Activated naive CD4-positive, alpha-beta T cell treated with Interleukin-2 at 50 U/mL for 16 hours (primary cell): ENCODE measurements around the gene BHLHE23.

Source experiments
- DNase-seq: peaks from one replicate; pipeline ENCODE4 v3.0.0-alpha.2; 2020

BHLHE23 gene

DNA sequence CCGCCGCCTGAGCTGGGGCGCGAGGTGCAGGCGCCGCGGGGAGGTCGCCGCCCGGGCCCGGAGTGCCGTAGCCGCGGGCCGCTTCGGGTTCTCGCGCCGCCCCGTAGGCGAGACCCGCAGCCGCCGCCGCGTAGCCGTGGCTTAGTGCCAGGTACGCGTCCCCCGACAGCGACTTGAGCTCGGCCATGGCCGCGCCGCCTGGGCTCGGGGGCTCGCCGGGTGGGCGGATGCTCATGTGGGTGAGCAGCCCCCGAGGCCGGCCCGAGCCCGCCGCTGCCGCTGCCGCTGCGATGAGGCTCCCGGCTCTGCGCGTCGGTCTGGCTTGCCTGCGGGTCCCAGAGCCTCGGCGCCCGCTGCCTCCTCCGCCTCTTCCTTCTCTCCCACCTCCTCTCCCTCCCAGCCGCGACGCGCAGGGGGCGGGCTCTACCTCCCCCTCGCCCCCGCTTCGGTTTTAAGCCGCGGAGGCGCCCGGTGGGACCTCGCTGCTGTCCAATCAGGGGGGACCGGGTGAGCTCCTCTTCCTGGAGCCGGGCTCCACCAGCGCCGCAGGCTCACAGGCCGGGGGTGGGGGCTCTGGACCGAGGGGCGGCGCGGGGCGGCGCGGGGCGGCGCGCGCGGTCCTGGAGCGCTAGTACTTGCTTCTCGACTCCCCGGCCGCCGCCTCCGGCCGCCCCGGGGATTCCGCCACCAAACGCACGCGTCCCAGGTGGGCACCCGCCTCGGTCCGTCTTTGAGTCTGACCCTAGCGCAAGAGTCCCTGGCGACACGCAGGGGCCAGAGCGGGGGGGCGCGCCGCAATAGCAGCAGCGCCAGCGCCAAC, at the start of gene BHLHE23:
BHLHE23 (minus strand) TSS at position 425 of the 820 bp plus-strand sequence; CDS start at position 235, 190 bp downstream.
- no peak for DNase-seq

GRCh38 chr20:63055575-63056235, 48.9 kb upstream of the BHLHE23 start:
- DNase-seq: no peak

DNA sequence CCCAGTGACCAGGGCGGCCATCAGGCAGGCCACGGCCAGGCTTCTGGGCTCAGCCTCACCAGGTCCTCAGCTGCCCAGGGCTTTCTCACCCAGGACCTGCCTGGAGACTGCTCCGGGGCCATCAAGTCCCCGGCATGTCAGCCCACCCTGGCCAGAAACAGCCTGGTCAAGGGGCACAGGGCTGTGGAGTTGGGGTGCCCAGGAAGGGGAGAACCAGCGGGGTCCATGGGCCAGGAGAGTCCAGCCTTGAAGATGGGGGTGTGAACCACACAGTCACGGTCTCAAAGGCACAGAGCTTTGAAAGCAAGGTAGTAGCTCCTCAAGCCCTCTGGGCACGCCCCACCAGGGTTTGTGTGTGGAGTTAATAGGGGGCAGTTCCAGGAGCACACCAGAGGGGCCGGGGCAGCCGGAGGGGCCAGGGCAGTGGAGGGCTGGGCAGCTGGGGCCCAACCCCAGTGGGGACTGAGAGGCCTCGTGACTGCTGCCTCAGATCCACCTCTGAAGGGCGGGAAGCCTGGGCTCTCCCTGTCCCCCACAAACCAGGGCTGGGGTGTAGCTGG, 48.0 kb upstream of the BHLHE23 start:
- no peak for DNase-seq

- DNase-seq: no peak
These were observed 47.3 kb upstream of the BHLHE23 start for GRCh38 chr20:63054103-63054474.

GRCh38 chr20:63053432-63054102, 46.8 kb upstream of the BHLHE23 start:
- no peak for DNase-seq

GRCh38 chr20:63052571-63053431, 46.0 kb upstream of the BHLHE23 start:
- no peak for DNase-seq

DNA sequence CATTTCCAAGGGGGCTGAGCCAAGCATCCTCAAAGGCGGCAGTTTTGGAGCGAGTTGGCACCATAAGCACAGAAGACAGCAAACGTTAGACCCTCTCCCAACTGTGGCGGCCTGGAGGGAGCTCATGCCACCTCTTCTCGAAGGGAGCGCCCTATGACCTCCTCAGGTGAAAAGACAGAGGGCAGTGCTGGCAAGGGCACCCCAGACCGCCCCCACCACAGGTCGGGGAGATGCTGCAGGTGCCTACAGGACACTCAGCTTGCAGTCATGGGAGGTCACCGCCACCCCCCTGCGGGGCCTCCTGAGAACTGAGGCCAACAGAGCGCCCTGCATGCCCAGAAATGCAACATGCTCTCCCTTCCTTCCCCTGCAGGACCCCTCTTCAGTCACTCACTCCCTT, 45.1 kb upstream of the BHLHE23 start:
- DNase-seq: no peak

GRCh38 chr20:63051186-63051860, 44.6 kb upstream of the BHLHE23 start:
- no peak for DNase-seq

GRCh38 chr20:63050406-63050805, 43.6 kb upstream of the BHLHE23 start:
- no peak for DNase-seq

DNA sequence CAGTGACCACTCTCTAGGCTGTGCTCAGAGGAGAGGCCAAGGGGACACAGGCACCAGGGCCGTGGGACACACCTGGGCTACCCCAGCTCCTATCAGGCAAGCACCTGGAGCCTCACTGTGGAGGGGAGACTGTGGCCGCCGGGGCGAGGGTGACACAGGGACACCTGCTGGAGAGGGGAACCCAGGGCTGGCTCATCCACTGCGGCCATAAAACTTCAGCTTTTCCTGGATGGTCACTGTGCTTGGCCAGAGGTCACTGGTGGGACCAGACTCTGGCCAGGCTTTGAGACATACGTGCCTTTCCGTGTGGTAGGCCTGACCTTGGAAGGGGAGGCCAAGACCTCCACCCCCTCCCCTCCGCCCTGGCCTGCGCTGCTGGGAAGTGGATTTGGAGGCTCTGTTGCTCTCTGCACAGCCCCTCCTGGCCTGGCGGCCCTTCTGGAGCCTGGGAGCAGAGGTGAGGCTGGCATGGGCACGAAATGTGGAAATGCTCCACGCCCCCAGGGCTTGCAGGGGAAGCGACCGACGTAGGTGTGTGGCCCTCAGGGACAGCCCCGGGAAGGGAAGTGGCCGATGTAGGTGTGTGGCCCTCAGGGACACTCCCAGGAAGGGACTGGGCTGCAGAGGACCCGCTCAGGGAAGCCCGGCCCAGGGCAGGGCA, 42.9 kb upstream of the BHLHE23 start:
- no peak for DNase-seq

- DNase-seq: no peak
These were observed 42.4 kb upstream of the BHLHE23 start for GRCh38 chr20:63049191-63049518.

GRCh38 chr20:63048516-63049190, 41.9 kb upstream of the BHLHE23 start:
- DNase-seq: no peak

DNA sequence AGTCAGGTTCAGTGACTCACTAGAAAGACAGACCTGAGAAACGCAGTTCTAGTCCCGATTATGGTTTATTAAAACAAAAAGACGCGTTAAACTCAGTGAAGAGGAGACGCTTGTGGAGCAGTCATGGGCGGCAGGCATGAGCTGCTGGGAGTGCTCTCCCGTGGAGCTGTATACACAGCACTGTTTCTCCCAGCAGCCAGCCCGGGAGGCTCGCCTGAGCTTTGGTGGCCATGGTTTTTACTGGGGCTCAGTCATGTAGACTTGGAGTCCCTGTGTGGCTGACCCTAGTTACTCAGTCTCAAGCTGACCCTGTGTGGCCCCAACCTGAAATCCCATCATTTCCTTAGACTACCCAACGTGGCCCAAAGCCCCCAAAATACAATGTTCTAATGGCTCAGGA, 41.2 kb upstream of the BHLHE23 start:
- DNase-seq: no peak

DNA sequence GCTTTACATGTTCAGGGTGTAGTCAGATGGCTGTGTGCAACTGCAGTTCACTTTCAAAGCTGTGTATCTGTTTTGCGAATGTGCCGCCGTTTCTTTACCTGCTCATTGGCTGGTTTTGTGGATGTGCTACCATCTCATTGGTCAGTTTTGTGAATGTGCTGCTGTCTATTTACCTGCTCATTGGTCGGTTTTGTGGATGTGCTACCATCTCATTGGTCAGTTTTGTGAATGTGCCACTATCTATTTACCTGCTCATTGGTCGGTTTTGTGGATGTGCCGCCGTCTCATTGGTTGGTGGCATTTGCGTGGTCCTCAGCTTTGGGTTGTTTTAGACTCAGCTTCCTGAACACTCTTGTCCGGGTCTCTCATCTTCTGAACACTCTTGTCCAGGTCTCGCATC, 40.5 kb upstream of the BHLHE23 start:
- no peak for DNase-seq

DNA sequence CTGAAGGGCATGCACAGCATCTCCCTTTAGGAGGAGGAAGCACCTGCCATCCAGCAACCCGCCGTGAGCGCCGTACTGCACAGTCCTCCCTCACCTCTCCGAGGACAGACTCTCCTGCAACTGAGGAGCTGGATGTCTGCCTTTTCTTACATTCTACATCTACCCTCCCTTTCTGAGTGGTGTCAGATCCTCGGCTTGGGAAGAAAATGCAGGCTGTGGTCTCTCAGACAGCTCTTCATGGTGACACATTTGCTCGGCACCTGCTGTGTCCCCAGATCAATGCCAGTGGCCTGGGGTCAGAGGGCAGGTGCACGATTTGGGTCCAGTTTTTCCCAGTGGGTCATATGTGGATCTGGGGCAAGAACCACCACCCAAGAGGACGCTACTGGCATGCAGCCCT, 40.1 kb upstream of the BHLHE23 start:
- DNase-seq: no peak

GRCh38 chr20:63045991-63046390, 39.2 kb upstream of the BHLHE23 start:
- DNase-seq: no peak

DNA sequence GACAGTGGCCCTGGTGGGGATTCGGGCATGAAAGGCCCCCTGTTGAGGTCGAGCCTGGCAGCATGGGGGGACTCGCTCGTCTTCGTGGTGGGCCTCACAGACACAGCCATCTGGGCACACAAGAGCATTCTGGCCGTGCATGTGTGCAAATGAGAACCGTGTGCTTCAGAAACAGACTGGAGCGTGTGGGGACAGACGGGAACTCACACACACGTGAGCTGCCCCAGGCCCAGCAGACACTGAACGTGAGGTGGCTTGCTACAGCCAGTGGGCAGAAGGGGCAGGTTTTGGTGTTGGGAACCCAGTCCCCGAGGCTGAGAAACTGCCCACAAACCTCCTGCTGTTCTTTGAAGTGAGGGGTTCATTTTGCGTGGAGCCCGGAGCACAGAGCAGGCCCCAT, 38.6 kb upstream of the BHLHE23 start:
- DNase-seq: no peak

DNA sequence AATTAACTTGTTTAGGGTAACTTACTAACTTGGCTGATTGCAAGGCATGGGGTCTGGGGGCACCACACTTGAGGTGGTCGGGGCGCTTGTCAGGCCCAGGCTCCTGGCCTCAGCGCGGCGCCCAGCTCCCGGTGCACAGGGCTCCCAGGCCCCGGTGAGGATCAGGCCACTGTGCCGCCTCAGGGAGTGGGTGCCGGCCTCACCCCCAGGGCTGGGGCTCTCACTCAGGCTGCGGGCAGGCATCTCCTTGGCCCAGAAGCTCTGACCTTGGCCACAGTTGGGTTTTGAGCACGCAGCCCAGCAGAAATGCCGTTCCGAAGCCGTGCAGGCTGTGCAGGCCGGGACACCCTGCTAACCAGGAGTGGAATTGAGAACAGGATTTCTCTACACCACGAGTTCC, 37.8 kb upstream of the BHLHE23 start:
- DNase-seq: no peak

DNA sequence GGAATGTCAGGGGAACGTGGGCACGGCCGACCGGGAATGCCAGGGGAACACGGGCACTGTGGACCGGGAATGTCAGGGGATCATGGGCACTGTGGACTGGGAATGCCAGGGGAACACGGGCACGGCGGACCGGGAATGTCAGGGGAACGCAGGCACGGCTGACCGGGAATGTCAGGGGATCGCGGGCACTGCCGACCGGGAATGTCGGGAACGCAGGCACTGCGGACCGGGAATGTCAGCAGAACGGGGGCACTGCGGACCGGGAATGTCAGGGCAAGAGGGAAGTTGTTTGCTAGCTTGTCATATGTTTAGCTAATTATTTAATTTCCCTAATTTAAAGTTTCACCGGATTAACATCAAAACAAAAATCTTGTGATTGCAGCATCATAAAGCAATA, 37.4 kb upstream of the BHLHE23 start:
- DNase-seq: no peak

DNA sequence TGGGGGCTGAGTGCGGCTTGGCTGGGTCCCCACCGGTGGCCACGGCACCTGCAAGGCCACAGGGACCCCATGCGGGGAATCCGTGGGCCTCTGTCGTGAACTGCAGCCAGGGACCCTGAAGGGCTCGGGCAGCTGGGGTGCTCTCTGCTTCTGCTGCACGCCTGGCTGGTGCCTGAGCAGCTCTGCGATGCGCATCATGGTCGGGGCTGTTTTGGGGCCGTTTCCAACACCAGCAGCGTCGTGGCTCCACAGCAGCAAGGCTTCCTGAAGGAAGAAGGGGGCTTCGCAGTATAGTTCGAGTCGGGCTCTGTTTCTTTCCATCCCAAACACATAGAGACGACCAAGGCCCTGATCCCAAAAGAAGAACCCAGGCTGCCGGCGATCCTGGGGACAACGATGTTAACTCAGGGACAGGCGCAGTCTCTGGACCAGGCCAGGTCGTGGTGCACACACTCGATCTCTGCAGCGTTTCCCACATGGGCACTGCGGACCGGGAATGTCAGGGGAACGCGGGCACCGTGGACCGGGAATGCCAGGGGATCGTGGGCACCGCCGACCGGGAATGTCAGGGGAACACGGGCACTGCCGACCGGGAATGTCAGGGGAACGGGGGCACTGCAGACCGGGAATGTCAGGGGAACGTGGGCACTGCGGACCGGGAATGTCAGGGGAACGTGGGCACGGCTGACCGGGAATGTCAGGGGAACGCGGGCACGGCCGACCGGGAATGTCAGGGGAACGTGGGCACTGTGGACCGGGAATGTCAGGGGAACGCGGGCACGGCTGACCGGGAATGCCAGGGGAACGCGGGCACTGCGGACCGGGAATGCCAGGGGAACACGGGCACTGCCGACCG, 36.8 kb upstream of the BHLHE23 start:
- no peak for DNase-seq
